ENCODE data around the gene CROT.

DNA sequence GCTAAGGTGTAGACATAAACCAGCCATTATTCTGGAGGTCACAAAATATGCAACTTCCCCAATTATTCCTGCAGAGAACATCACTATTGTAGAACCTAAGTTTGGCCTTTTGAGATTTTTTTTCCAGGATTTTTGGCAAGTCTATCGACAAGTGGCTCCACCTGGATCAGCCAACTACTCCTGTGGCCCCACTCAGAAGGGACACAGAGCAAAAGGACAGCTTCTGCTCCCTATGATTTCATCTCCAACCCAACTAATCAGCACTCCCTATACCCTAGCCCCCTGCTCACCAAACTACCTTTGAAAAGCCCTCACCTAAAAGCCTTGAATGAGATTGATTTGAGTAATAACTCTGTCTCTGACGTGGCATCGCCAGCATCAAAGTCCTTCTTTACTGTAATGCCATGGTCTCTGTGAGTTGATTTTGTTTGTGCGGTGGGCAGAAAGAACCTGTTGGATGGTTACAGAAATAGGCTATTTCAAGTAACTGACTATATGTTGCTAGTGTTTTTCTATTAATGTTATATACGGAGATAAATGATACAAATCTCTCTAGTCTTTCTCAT, 13.7 kb upstream of the CROT start:
- TF ChIP-seq, protein P1, sequence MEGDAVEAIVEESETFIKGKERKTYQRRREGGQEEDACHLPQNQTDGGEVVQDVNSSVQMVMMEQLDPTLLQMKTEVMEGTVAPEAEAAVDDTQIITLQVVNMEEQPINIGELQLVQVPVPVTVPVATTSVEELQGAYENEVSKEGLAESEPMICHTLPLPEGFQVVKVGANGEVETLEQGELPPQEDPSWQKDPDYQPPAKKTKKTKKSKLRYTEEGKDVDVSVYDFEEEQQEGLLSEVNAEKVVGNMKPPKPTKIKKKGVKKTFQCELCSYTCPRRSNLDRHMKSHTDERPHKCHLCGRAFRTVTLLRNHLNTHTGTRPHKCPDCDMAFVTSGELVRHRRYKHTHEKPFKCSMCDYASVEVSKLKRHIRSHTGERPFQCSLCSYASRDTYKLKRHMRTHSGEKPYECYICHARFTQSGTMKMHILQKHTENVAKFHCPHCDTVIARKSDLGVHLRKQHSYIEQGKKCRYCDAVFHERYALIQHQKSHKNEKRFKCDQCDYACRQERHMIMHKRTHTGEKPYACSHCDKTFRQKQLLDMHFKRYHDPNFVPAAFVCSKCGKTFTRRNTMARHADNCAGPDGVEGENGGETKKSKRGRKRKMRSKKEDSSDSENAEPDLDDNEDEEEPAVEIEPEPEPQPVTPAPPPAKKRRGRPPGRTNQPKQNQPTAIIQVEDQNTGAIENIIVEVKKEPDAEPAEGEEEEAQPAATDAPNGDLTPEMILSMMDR (IDR thresholded peaks at IDR 0.05): no peak
- no peak for TF ChIP-seq POLR2AphosphoS5 (IDR thresholded peaks at IDR 0.05)

Measured in breast epithelium (tissue), 3 donors.